Pons (tissue), 1 donor: ENCODE measurements around the gene ENAM.

Experiments used
- DNase-seq: peaks from one replicate; pipeline ENCODE4 v3.0.0-alpha.2; 2016; ENCODE audit warnings: low spot score

The ENAM gene

GRCh38 chr4:70628444-70628843 is at the start of gene ENAM:
ENAM (plus strand) TSS chr4:70628744; CDS start chr4:70629501, 757 bp downstream.
- DNase-seq = no peak

- no peak for DNase-seq
These were observed 46.6 kb upstream of the ENAM start for GRCh38 chr4:70581980-70582379.

- DNase-seq = no peak
These were observed 44.4 kb upstream of the ENAM start for GRCh38 chr4:70583952-70584834.

- no peak for DNase-seq
These were observed 41.7 kb upstream of the ENAM start for GRCh38 chr4:70586841-70587240.

GRCh38 chr4:70589785-70590184 is 38.8 kb upstream of the ENAM start:
- no peak for DNase-seq

GRCh38 chr4:70591955-70592582 is 36.5 kb upstream of the ENAM start, which contains the start of gene AMBN:
AMBN (plus strand) TSS chr4:70592256; CDS start chr4:70592359, 103 bp downstream.
- no peak for DNase-seq

- DNase-seq = no peak
These were observed 34.3 kb upstream of the ENAM start for GRCh38 chr4:70594196-70594595.

GRCh38 chr4:70600305-70600704 is 28.2 kb upstream of the ENAM start:
- DNase-seq = no peak

GRCh38 chr4:70600977-70601376 is 27.6 kb upstream of the ENAM start:
- no peak for DNase-seq

GRCh38 chr4:70601422-70602039 is 27.0 kb upstream of the ENAM start:
- DNase-seq = peak; percentile 57

GRCh38 chr4:70603856-70604255 is 24.7 kb upstream of the ENAM start:
- no peak for DNase-seq

GRCh38 chr4:70606459-70606858 is 22.1 kb upstream of the ENAM start:
- no peak for DNase-seq

GRCh38 chr4:70607334-70607853 is 21.1 kb upstream of the ENAM start:
- DNase-seq = no peak

- no peak for DNase-seq
These were observed 20.2 kb upstream of the ENAM start for GRCh38 chr4:70608324-70608723.

- DNase-seq = no peak
These were observed 15.0 kb upstream of the ENAM start for GRCh38 chr4:70613306-70614183.

- no peak for DNase-seq
These were observed 14.4 kb upstream of the ENAM start for GRCh38 chr4:70614184-70614555.

GRCh38 chr4:70619288-70619687 is 9.3 kb upstream of the ENAM start:
- DNase-seq = no peak

GRCh38 chr4:70619778-70620177 is 8.8 kb upstream of the ENAM start:
- DNase-seq = no peak

- DNase-seq = no peak
These were observed 5.2 kb upstream of the ENAM start for GRCh38 chr4:70623323-70623722.

GRCh38 chr4:70624226-70624793 is 4.2 kb upstream of the ENAM start:
- no peak for DNase-seq

- no peak for DNase-seq
These were observed 924 bp upstream of the ENAM start for GRCh38 chr4:70627620-70628019.
